ENCODE data around the gene ARSJ.

The ARSJ gene

GRCh38 chr4:113990886-113991285 is 11.4 kb upstream of the ARSJ start:
- DNase-seq (ENCODE audit: insufficient read length, low spot score): no peak
- FAIRE-seq: no peak

GRCh38 chr4:113987382-113987941 is 8.0 kb upstream of the ARSJ start:
- DNase-seq (ENCODE audit: insufficient read length, low spot score) (no peak), FAIRE-seq (no peak)

- DNase-seq (ENCODE audit: insufficient read length, low spot score) (no peak), FAIRE-seq (no peak)
Measured at GRCh38 chr4:113982181-113982580, 2.7 kb upstream of the ARSJ start.

- DNase-seq (ENCODE audit: insufficient read length, low spot score) (no peak), FAIRE-seq (no peak)
Measured at GRCh38 chr4:113981591-113981990, 2.1 kb upstream of the ARSJ start.

GRCh38 chr4:113979905-113980615 is 613 bp upstream of the ARSJ start:
- no peak for DNase-seq (ENCODE audit: insufficient read length, low spot score)
- FAIRE-seq: no peak

- peak; percentile 28 for FAIRE-seq
- DNase-seq (ENCODE audit: insufficient read length, low spot score): no peak
Measured at GRCh38 chr4:113978561-113979147, 793 bp downstream of the ARSJ start.

GRCh38 chr4:113978105-113978504 is 1.3 kb downstream of the ARSJ start:
- DNase-seq (ENCODE audit: insufficient read length, low spot score): no peak
- no peak for FAIRE-seq

GRCh38 chr4:113977526-113977855 is 2.0 kb downstream of the ARSJ start:
- no peak for DNase-seq (ENCODE audit: insufficient read length, low spot score)
- FAIRE-seq: no peak

- DNase-seq (ENCODE audit: insufficient read length, low spot score) (no peak), FAIRE-seq (no peak)
Measured at GRCh38 chr4:113976741-113977525, 2.5 kb downstream of the ARSJ start.

GRCh38 chr4:113975578-113975977 is 3.9 kb downstream of the ARSJ start:
- FAIRE-seq: no peak
- DNase-seq (ENCODE audit: insufficient read length, low spot score): no peak

GRCh38 chr4:113974467-113974866 is 5.0 kb downstream of the ARSJ start:
- DNase-seq (ENCODE audit: insufficient read length, low spot score) (no peak), FAIRE-seq (no peak)

GRCh38 chr4:113973345-113973744 is 6.1 kb downstream of the ARSJ start:
- FAIRE-seq (no peak), DNase-seq (ENCODE audit: insufficient read length, low spot score) (no peak)

- no peak for DNase-seq (ENCODE audit: insufficient read length, low spot score)
- FAIRE-seq: no peak
Measured at GRCh38 chr4:113972781-113973180, 6.7 kb downstream of the ARSJ start.

- no peak for DNase-seq (ENCODE audit: insufficient read length, low spot score)
- no peak for FAIRE-seq
Measured at GRCh38 chr4:113971706-113972360, 7.6 kb downstream of the ARSJ start.

GRCh38 chr4:113969709-113970334 is 9.6 kb downstream of the ARSJ start:
- FAIRE-seq (no peak), DNase-seq (ENCODE audit: insufficient read length, low spot score) (no peak)

- no peak for FAIRE-seq
- DNase-seq (ENCODE audit: insufficient read length, low spot score): no peak
Measured at GRCh38 chr4:113968473-113968872, 11.0 kb downstream of the ARSJ start.

GRCh38 chr4:113967687-113968086 is 11.8 kb downstream of the ARSJ start:
- no peak for FAIRE-seq

GRCh38 chr4:113962719-113963265 is 16.7 kb downstream of the ARSJ start:
- FAIRE-seq: no peak
- no peak for DNase-seq (ENCODE audit: insufficient read length, low spot score)

More at GRCh38 chr4:113967687-113968086, 11.8 kb downstream of the ARSJ start:
- no peak for DNase-seq (ENCODE audit: insufficient read length, low spot score)

GRCh38 chr4:113962016-113962347 is 17.5 kb downstream of the ARSJ start:
- FAIRE-seq (no peak), DNase-seq (ENCODE audit: insufficient read length, low spot score) (no peak)

- FAIRE-seq (no peak), DNase-seq (ENCODE audit: insufficient read length, low spot score) (no peak)
Measured at GRCh38 chr4:113960684-113961321, 18.6 kb downstream of the ARSJ start.
